Activated CD4-positive, alpha-beta T cell treated with anti-CD3 and anti-CD28 coated beads, Interleukin-2, Interleukin-4, amounts not matched to agents 100 ng/mL and 50 ng/mL, durations not matched to agents 16 hours and 8 hours (primary cell): ENCODE measurements around the gene TNFAIP8L3.

Experiments
- DNase-seq: peaks from one replicate; pipeline ENCODE4 v3.0.0-alpha.2; 2020; ENCODE audit warnings: low spot score

TNFAIP8L3 gene

DNA sequence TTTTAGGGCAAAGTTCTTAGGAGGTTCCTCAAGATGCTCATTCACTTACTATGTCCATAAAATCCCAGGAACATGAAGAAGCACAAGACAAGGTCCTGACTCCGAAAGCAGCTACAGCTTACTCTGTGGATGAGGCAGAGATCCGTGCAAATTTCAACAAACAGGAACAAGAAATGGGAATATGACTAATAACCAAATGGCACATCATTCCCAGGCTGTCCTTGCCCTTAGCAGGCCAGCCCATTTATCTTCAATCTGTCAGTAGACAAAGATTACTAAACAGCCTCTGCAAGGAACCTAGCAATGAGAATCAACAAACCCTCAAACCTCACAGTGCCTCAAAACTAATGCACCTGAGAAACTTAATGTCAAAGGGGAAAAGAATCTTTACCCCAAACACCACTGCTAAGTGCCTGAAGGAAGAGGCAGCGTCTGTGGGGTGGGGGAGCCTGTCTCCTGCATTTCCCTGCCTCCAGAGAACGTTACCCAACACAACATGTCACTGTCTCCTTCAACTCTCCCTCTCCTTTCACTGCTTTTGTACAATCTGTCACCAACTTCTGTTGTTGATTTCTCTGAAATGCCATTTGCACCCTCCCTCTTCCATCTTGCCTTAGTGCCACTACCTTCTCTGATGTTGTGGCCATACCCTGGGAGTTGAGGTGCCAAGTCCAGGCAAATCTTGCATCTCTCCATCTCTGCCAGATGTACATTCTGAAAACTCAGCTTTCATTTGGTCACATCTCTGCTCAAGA, 4.8 kb downstream of the TNFAIP8L3 start:
- DNase-seq: no peak

DNA sequence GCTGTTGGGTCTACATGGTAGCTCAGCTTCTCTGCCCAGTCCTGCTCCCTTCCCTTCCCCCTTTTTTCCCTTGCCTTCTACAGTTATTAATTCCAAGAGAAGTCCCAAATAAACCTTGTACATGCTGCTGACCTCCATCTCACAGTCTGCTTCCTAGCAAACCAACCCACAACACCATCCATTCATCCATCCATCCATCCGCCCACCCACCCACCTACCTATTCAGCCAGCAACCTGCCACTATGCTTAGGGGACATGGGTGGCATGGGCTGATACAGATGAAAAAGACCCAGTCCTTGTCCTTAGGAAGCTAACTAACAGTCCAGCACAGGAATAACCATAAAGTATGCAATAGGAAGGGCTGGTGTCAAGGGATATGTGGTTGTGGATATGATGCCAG, 5.7 kb downstream of the TNFAIP8L3 start:
- no peak for DNase-seq

DNA sequence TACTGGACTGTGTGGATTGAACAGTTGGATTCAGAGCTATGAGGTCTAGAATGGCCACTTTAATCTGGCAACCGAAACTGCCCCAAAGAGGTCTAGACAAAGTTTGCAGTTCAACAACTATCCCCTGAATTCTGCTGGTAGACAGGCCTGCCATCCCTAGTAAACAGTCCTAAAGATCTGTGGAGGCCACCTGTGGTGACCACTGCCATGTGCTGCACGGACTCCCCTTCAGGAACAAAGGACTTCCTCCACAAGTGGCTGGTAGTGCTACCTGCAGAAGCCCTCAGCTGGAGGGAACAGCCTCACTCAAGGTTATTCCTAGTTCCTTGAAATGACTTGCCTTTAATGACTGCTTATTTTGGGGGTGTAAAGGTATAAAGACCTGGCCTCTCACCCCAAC, 6.1 kb downstream of the TNFAIP8L3 start:
- no peak for DNase-seq

DNA sequence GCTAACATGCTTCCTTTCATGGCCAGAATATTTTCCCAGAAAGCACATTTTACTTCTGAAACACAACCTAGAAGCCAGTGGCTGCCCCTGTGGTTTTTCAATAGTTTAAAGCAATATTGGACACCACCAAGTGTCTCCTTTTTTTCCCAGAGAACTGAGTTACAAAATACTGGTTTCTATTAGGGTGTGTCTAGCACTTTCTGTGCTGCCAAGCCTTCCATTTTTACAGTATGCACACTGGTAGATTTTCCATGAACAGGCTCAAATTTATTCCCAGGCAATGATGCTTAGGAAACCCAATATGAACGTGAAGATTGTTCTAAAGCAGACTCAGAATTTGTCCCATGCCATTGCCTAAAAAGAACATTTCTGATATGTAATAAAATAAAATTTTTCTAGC, 7.2 kb downstream of the TNFAIP8L3 start:
- no peak for DNase-seq

DNA sequence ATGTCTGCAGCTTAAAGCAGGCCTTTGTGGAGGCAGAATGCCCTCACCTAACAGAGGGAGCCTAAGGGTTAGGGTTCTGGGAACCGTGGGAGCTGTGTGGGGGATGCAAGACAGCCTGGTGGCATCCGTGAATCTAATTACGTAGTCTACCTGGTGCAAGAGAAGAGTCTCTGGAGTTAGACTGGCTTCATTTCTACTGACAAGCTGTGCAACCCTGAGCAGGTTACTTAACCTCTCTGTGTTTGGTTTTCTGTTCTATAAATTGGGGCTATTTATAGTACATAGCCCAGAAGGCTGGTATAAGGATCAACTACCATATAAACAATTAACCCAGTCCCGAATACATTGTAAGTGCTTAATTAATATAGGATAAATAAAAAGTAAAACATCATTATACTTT, 8.3 kb downstream of the TNFAIP8L3 start:
- DNase-seq: no peak

DNA sequence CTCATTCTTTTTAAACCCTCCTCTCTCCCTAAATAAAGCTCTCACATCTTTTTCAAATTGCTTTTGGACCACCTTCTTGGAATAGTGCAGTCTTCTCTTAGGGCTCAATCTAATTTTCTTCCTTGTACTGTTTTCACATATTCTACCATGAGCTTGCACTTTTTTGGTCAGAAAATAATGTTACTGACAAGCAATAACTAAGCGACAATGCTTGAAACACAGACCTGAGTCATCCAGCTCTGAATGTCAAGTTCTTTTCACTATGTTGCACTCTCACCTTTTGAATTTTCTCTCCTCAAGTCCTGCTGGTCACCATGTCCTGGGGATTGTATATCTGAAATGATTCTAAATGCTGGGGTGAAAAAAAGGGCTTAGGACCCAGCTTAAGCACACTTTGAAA, 8.9 kb downstream of the TNFAIP8L3 start:
- DNase-seq: no peak

DNA sequence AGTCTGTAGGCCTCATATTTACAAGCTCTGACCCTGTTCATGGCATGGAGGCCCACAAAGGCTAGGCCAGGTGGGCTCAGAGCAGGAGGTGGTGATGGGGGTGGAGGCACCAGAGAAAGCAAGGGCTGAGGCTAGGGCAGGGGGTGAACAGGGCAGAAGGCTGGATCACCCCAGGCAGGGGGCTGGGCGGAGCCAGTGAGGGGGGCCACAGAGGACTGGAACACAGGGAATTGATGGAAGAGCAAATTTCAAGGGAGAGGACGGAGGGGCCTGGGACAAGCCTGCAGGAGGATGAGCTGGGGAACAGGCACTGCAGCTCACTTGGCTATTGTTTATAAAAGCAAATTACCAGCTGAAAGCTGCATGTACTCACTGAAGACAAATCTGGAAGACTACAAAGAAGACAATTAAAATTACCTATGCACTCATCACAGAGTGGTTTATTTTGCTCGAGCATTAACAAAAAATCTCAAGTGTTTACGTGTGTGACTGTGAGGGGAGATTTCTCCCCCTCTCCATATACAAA, 11.0 kb downstream of the TNFAIP8L3 start:
- DNase-seq: no peak

DNA sequence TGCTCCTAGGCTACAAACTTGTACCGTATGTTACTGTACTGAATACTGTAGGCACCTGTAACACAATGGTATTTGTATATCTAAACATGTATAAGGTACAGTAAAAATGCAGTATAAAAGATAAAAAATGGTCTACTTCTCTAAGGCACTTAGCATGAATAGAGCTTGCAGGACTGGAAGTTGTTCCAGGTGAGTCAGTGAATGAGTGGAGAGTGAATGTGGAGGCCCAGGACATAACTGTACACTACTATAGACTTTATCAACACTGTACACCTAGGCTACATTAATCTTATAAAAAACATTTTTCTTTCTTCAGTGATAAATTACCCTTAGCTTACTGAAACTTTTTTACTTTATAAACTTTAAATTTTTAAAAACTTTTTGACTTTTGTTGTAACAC, 12.5 kb downstream of the TNFAIP8L3 start:
- DNase-seq: no peak

DNA sequence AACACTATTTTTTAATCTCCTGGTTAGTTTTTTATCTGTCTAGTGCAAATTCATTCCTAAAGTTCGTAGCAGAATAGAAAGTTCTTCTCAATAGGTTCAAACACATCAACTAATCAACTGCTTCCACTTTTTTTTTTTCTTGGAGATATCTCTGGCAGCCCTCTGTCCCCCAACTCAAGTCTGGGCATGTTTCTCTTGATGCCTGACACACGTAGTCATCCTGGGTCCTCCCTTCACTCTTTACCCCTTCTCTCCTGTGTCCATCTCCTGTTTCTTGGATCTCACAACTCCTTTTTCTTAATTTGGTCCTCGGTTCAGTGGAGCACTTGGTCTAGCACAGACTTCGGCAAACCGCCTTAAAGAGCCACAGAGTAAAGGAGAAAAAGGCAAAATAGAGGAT, 14.4 kb downstream of the TNFAIP8L3 start:
- DNase-seq: no peak

DNA sequence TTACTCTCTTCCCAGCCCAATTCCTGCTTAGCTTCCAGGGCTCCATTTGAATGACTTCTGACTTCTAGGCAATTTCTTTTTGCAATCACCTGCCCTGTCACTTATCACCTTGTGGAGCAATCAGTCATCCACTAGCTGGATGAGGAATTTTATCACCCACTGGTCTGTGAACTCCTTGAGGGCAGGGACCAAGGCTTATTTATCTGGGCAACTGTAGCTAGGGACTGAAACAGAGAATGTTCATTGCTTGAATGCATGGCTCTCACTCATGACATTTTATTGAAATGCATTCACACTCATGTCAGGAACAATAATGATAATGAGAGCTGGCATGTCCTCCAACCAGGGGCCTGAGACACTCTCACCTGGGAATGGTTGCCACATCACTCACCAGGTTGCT, 15.5 kb downstream of the TNFAIP8L3 start:
- DNase-seq: no peak

DNA sequence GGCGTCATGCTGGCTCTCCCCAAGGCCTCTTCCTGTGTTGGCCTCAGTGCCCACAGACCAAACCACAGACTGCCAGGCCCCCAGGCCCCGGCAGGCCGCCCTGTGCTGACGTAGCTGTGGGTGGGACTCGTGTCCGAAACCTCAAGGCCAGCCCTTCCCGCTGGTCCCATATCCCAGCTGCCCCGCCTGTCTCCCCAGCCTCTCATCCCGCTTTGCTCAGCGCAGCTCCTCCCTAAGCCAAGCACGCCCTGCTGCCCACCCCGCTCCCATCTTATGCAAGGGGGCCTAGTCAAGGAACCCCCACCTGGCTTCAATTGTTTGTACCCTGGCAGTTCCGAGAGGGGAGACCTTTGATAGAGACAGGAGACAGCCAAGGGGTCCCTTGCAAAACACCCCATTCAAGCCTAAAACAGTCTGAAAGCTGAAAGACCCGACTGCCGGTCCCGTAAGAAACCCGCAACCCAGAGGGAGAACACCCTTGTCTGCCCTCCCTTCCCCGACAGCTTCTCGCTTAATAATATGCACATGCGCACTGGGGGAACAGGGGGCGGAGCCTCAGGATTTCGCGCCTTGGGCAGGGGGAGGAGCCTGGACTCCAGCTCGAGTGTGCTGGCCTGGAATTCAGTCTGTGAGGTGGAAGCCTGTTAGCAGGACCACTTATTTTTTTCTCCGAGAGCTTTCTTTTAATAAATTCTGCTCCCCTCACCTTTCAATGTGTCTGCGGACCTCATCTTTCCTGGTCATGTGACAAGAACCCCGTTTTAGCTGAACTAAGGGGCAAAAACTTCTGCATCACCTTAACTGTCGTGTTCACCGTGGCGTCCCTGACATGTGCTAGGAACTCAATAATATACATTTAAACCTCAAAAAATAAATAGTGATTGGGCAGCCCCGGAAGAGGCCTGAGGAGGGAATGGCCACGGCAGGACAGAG, 17.2 kb downstream of the TNFAIP8L3 start:
- DNase-seq: peak; percentile 67

DNA sequence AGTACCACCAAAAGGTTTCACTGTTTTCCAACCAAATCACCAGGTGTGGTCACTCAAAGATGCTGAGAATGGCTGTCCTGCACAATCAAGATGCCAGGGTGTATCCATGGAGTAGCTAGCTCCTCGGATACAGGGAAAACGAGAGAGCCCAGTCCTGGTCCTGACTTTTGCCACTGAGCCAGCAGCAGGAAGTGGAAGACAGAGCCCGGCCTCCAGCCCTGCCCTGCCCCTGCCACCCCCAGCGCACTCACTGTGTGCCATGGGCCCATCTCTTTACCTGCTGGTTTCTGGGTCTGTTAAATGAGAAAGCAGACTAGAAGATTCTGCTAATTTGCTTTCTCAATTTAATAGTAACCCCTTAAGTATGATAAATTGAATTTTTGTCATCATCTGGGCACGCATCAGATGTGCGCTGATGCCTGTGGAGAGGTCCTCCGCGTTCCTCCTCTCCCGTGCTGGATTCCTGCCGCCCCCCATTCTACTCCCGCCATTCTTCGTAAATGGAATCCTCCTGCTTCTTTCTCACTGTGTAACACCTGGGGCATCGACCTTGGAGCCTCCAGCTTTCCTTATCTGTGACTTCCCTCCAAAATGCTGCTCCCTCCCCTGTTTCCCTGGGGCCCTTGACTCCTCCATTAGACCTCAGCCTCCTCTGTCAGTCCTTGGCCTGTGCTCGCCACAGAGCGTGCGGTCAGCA, 18.0 kb downstream of the TNFAIP8L3 start:
- DNase-seq: no peak

DNA sequence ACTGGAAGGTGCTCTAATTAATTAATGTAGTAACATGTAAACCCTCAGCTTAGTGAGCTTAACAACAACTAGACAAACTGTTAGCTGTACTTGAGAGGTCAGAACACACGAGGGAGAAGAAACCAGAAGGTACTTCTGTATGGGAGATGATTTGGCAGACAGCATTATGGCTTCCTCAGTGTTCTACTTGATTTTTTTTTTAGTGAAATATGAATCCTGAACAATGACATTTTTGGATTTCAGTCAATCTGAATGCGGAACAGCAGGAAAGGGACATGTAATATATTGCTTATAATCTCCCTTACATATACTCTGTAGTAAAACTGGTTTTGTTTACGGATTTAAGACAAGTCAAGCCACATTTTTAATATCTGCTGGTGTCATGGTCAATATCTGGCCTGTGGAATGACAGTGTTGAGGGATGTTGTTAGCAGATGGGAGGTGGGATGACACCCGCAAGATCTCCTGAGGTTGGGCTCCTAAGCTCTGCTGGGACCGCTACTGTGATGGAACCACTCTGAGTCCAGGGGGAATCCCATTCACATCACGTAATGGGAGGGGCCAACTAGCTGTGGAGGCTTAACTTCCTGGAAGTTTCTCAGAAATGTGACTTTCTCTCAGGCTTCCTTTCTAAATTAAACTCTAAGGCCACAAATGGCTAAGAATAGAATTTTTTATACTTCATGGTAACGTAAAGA, 18.7 kb downstream of the TNFAIP8L3 start:
- DNase-seq: peak; percentile 48

DNA sequence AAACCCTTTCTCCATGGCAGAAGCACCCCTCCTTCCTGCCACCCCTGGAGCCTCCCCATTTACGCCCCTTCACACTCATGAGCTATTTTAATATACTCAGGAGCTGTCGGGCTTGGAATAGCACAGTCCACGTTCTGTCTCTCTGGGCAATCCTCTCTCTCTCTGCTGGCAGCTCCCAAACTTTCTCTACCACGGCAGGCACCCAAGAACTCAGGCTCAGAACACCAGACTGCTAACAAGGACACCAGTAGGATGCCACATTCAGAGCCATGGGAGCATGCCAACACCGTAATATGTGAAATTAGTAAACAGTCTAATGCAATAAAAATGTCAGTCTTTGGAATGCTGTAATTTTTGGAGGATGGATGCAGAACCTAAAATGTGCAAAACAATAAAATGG, 19.3 kb downstream of the TNFAIP8L3 start:
- no peak for DNase-seq

DNA sequence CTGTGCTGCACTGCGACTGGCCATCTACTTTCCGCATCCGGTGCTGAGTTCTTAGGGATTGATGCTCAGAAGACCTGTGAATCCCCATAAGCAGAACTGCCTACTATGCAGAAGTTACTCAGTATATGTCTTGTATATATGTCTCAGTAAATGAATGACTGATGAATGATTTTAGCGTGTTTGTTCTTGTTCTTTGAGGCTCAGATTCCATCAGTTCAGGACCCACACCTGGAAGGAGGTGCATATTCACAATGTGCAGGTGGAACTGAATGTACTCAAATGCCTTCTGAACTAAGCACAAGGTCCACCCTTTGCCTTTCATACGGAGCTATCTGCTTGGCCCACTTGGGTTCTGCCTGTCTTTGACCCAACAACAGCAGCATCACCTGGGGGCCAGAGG, 19.8 kb downstream of the TNFAIP8L3 start:
- DNase-seq: no peak

DNA sequence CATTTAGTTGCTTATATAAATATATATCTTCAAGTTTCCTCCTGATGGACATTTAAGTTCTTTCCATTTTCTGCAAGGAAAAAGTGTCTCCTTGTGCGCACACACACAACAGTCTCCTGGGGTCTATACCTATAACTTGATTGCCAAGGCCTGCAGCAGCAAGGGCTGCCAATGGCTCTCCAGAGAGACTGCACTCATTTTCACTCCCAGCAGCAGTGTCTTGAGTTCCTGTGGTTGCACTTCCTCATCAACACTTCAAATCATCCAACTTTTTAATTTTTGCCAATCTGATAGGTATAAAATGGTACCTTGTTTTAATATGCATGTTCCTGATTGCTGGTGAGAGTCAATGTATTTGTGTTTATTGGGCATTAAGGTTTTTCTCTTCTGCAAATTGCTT, 23.1 kb downstream of the TNFAIP8L3 start:
- DNase-seq: no peak

DNA sequence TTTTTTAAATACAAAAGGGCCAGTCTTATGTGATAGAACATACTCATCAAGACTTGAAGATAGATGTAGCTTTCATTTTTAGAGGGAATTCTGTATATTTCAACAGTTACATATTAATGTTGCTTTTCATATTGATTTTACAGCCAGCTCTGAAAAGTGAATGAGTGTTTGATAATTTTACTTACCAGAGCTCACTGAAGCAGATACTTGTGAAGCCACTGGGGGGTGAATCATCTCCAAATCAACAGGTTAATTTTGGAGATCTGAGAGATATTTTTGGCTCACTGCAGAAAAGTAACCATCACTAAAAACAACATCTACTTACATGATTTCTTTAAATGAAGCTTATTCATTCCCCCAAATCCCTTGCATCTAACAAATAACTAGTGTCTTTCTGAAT, 24.7 kb downstream of the TNFAIP8L3 start:
- no peak for DNase-seq

DNA sequence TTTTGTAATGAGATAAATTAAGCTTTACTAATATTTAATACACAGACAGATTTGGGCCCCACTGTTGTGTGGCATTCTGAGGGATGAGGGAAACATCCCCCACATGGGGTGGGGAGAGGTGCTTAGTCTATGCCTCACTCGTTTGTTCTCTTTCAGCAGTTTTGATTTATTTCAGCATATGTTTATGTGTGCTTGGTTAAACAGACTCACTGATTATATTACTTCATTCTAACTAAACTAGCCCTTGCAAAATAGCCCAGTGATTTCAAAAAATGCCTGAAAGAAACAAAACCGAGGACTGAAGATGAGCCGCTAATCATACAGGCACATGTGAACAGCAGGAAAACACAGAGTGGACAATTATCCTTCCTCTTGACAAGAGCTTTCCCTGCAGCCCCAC, 27.2 kb downstream of the TNFAIP8L3 start:
- no peak for DNase-seq

DNA sequence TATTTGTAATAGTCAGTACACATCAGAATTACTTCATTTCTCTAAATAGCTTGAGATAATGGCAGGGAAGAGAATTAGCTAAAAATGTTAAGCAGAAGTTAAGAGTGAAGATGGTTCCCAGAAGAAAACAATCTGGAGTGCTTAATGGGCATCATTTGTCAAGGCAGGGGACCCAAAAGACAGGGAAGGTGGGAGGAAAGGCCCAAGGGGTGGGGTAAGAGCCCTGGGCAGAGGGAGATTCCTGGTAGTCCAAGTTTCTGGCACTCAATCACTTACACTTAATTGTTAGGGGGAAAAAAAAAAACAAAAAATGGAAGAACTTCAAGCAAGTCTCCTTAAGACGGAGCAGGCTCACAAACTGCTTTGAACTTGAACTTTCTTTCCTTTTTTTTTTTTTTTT, 28.9 kb downstream of the TNFAIP8L3 start:
- DNase-seq: no peak

DNA sequence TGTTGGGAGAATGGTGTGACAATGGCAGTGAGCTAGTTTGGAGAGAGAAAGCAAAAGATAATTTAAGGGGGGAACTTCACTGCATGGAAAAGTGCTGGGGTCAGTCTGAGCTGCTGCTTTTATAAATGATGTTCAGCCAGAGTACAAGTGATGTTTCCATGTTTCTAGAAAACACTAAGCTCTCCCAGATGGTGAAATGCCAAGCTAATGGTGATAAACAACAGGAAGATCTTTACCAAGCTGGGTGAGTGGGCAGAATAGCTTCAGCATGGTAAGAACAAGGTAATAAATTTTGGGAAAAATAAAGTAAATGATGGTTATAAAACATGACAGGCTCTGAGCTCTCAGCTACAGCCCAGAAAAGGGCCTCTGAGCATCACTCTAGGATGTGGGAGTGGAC, 29.4 kb downstream of the TNFAIP8L3 start:
- DNase-seq: no peak

DNA sequence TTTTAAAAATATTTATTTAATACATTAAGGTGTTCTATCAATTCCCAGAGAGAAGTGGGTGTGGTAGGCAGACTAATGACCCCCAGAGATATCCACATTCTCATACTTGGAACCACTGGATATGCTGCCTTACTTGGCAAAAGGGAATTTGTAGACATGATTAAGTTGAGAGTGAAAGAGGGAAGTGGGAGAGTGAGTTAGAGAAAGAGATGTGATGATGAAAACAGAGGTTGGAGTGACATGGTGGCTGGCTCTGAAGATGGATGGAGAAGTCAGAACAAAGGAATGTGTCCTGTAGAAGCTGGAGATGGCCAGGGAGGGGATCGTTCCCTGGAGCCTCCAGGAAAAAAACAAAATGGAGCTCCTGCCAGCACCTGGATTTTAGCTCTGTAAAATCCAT, 32.0 kb downstream of the TNFAIP8L3 start:
- DNase-seq: no peak
